GM12801 (cell line): ENCODE measurements around the gene YES1.

Experiments used
- CTCF ChIP-seq: IDR thresholded peaks from one replicate; pipeline ENCODE4 v1.5.1; 2011; ENCODE audit warnings: control low read depth; ENCODE audit not compliant: insufficient read length; ENCODE audit errors: extremely low read depth

YES1 gene

GRCh38 chr18:841647-842370, 29.8 kb upstream of the YES1 start:
- no peak for TF ChIP-seq CTCF

- no peak for TF ChIP-seq CTCF
Measured at GRCh38 chr18:840516-840915, 28.5 kb upstream of the YES1 start.

- no peak for TF ChIP-seq CTCF
Measured at GRCh38 chr18:840023-840408, 28.0 kb upstream of the YES1 start.

GRCh38 chr18:839224-840022, 27.4 kb upstream of the YES1 start:
- peak; percentile 49 for TF ChIP-seq CTCF

GRCh38 chr18:837922-838321, 25.9 kb upstream of the YES1 start:
- TF ChIP-seq CTCF: no peak

- no peak for TF ChIP-seq CTCF
Measured at GRCh38 chr18:834082-834720, 22.2 kb upstream of the YES1 start.

GRCh38 chr18:833197-833596, 21.2 kb upstream of the YES1 start:
- TF ChIP-seq CTCF: no peak
